GM18519 (cell line): Measurements from ENCODE around the gene NAPSA.
"Not testable (repeated sequence)": the region's sequence is repeated elsewhere in the genome, so short reads cannot be mapped to it uniquely, and the experiment has no call there.

ENCODE experiments used
- ATAC-seq: cut with Tn5 transposase; IDR thresholded peaks from one replicate; pipeline ENCODE4 v1.9.1; 2021; ENCODE audit warnings: mild to moderate bottlenecking, moderate library complexity; ENCODE audit not compliant: unreplicated experiment, low FRiP score

Gene NAPSA

GRCh38 chr19:50332244-50333038, 33.0 kb downstream of the NAPSA start:
- no peak for ATAC-seq

GRCh38 chr19:50331994-50332243, 33.5 kb downstream of the NAPSA start:
- ATAC-seq = no peak

- ATAC-seq = no peak
These were observed 34.0 kb downstream of the NAPSA start for GRCh38 chr19:50331221-50331993.

- no peak for ATAC-seq
These were observed 34.9 kb downstream of the NAPSA start for GRCh38 chr19:50330365-50331078.

GRCh38 chr19:50329926-50330294, 35.5 kb downstream of the NAPSA start:
- ATAC-seq = not testable (repeated sequence)

GRCh38 chr19:50329146-50329925, 36.1 kb downstream of the NAPSA start, which contains the start of gene KCNC3:
Gene KCNC3, minus strand, starts transcription at chr19:50329377. Its CDS starts 295 bp downstream, at chr19:50329082.
- peak; percentile 31 for ATAC-seq

GRCh38 chr19:50328873-50329145, 36.6 kb downstream of the NAPSA start:
- peak; percentile 18 for ATAC-seq

- ATAC-seq = no peak
These were observed 37.1 kb downstream of the NAPSA start for GRCh38 chr19:50328224-50328872.

GRCh38 chr19:50327461-50328223, 37.8 kb downstream of the NAPSA start:
- ATAC-seq = no peak

GRCh38 chr19:50327013-50327412, 38.4 kb downstream of the NAPSA start:
- ATAC-seq = no peak

GRCh38 chr19:50326101-50326664, 39.3 kb downstream of the NAPSA start:
- ATAC-seq = no peak

- no peak for ATAC-seq
These were observed 39.9 kb downstream of the NAPSA start for GRCh38 chr19:50325310-50326100.

- no peak for ATAC-seq
These were observed 41.1 kb downstream of the NAPSA start for GRCh38 chr19:50324331-50324730.

GRCh38 chr19:50323782-50324133, 41.7 kb downstream of the NAPSA start:
- no peak for ATAC-seq

- no peak for ATAC-seq
These were observed 42.3 kb downstream of the NAPSA start for GRCh38 chr19:50322931-50323781.

- ATAC-seq = no peak
These were observed 43.2 kb downstream of the NAPSA start for GRCh38 chr19:50322234-50322633.

GRCh38 chr19:50321831-50322230, 43.6 kb downstream of the NAPSA start:
- no peak for ATAC-seq

- ATAC-seq = no peak
These were observed 44.8 kb downstream of the NAPSA start for GRCh38 chr19:50320596-50320995.
